ENCODE measurements around the gene ARF6.

DNA sequence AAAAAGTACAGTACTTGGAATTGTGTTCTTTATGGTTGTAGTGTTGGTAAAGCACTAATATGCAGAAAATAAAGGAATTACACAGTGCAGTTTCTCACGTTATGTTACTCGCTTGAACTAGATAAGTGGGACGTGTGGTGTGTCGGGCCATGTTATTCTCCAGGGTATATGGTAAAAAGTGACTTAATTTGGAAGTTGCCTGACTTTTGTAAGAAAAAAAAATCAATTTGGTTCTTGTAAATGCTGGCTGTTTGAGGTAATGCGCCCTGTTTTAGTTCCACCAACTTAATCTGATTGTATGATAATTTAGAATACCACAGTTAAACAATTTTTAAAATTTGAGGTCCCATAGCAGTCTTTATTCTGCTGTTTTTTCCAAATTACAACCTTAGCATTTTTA, 4.1 kb downstream of the ARF6 start:
- TF ChIP-seq, protein P1, sequence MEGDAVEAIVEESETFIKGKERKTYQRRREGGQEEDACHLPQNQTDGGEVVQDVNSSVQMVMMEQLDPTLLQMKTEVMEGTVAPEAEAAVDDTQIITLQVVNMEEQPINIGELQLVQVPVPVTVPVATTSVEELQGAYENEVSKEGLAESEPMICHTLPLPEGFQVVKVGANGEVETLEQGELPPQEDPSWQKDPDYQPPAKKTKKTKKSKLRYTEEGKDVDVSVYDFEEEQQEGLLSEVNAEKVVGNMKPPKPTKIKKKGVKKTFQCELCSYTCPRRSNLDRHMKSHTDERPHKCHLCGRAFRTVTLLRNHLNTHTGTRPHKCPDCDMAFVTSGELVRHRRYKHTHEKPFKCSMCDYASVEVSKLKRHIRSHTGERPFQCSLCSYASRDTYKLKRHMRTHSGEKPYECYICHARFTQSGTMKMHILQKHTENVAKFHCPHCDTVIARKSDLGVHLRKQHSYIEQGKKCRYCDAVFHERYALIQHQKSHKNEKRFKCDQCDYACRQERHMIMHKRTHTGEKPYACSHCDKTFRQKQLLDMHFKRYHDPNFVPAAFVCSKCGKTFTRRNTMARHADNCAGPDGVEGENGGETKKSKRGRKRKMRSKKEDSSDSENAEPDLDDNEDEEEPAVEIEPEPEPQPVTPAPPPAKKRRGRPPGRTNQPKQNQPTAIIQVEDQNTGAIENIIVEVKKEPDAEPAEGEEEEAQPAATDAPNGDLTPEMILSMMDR (IDR thresholded peaks at IDR 0.05; ENCODE audit: low read depth, low read length) = no peak
- TF ChIP-seq, protein P2, sequence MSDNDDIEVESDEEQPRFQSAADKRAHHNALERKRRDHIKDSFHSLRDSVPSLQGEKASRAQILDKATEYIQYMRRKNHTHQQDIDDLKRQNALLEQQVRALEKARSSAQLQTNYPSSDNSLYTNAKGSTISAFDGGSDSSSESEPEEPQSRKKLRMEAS (IDR thresholded peaks at IDR 0.05; ENCODE audit: low read depth, low read length) = no peak
- TF ChIP-seq POLR2A (IDR thresholded peaks at IDR 0.05; ENCODE audit: extremely low read depth, insufficient read length) (no peak), MYC (IDR thresholded peaks at IDR 0.05; ENCODE audit: low read depth, low read length) (no peak)

Measured in NB4 (cell line).